ENCODE measurements around the gene CACNA2D3.

GRCh38 chr3:54783611-54784010, 661.3 kb downstream of the CACNA2D3 start:
- TF ChIP-seq BHLHE40 (IDR thresholded peaks at IDR 0.05; ENCODE audit: borderline replicate concordance) (no peak), TARDBP (IDR thresholded peaks at IDR 0.05) (no peak)

Data from HEK293T (cell line).